Heart left ventricle (tissue), 16 donors: Measurements from ENCODE around the gene LAMA3. TPM values are rescaled to one million over a fixed set of nuclear protein-coding genes. Genes with fewer than 3 reads are reported as not detected.

Experiments used
- ATAC-seq, 4 donors: fragments of 200-7000 bp; cut with Tn5 transposase; one replicate each; pipeline ENCODE4 v1.9.1; 2020 to 2022; ENCODE audit warnings: moderate library complexity in 4 of 4, mild to moderate bottlenecking in 3 of 4, moderate number of reproducible peaks in 1 of 4
- DNase-seq, 5 donors: peaks; one replicate each; pipeline ENCODE4 v3.0.0-alpha.2; 2020
- H3K27ac ChIP-seq, 12 donors: fragments of 200-600 bp; sonication (generic) in 4 of 12; one replicate each; pipeline versions ENCODE4 v1.5.0 to v1.8.0; 2016 to 2022; ENCODE audit warnings: mild to moderate bottlenecking in 2 of 12
- H3K27me3 ChIP-seq, 9 donors: fragments of 200-600 bp; sonication (generic) in 2 of 9; one replicate each; pipeline versions ENCODE4 v1.5.1 to v1.8.0; 2016 to 2022; ENCODE audit warnings: mild to moderate bottlenecking in 3 of 9
- H3K36me3 ChIP-seq, 9 donors: fragments of 200-600 bp; sonication (generic) in 2 of 9; one replicate each; pipeline versions ENCODE4 v1.5.0 to v1.8.0; 2018 to 2022; ENCODE audit warnings: mild to moderate bottlenecking in 2 of 9
- H3K4me1 ChIP-seq, 12 donors: fragments of 200-600 bp; sonication (generic) in 4 of 12; one replicate each; pipeline versions ENCODE4 v1.5.0 to v1.8.0; 2016 to 2022; ENCODE audit warnings: mild to moderate bottlenecking in 3 of 12
- H3K4me3 ChIP-seq, 12 donors: fragments of 200-600 bp; sonication (generic) in 4 of 12; one replicate each; pipeline versions ENCODE4 v1.5.0 to v1.8.0; 2017 to 2022; ENCODE audit warnings: mild to moderate bottlenecking in 9 of 12, moderate library complexity in 4 of 12
- H3K9me3 ChIP-seq, 12 donors: fragments of 200-600 bp; sonication (generic) in 4 of 12; one replicate each; pipeline versions ENCODE4 v1.5.0 to v1.8.0; 2016 to 2022; ENCODE audit warnings: mild to moderate bottlenecking in 1 of 12
- POLR2A ChIP-seq, 2 donors: fragments of 450-650 bp; IDR thresholded peaks; one replicate each; pipeline ENCODE4 v1.6.1; 2017; ENCODE audit warnings: antibody characterized with exemption in 2 of 2, mild to moderate bottlenecking in 2 of 2, moderate library complexity in 2 of 2
- WGBS, 4 donors: extraction: QIAGEN DNeasy Blood & Tissue Kit in 2 of 4; methylation state at CpG; one replicate each; pipeline versions ENCODE4 v1.1.5 to v1.1.7; 2013 to 2018; 5-methylcytosine and 5-hydroxymethylcytosine counted together
- intact Hi-C, 10 donors: fragments of 100-400 bp; cut with DNase I; formaldehyde crosslinking; loops; one replicate each; pipeline versions ENCODE4 v1.11.1 to v1.14.2; 2022
- polyA plus RNA-seq, 2 donors: library from polyadenylated mRNA; stranded (reverse); fragments of 200-250 nt; gene quantifications; one replicate each; pipeline ENCODE4 v1.2.3, GENCODE V29; 2013
- total RNA-seq, 9 donors: library from RNA; depleted of rRNA in 2 of 9; stranded (reverse); fragments of >200 nt in 2 of 9; fragmentation: NEBNext Ultra II Directional in 3 of 9; extraction: Animal tissue kit (Norgen Biotek cat#: 25700) in 3 of 9; gene quantifications; one replicate each; pipeline versions ENCODE4 v1.1.0 to v1.2.4, GENCODE V29; 2016 to 2023
- TF ChIP-seq, protein P1 (sequence below), 12 donors: fragments of 200-600 bp; sonication (generic) in 4 of 12; IDR thresholded peaks; one replicate each; pipeline versions ENCODE4 v1.5.0 to v1.8.0; 2018 to 2022; ENCODE audit warnings: antibody characterized with exemption in 12 of 12, mild to moderate bottlenecking in 5 of 12
- donor health status: ischemic (EF 13 %, LVEDD 7.1; RV severe dilation, severe dysfunction).
- donor health status: healthy with polysubstance abuse.
- donor health status: DM: no; HTN: yes; CAD: no.
- donor health status: DM: no; HTN: no; CAD: no.
- donor health status: ischemic (EF 25% LVEDD 6.9; RV normal size, moderate dysfunction).
- donor health status: ischemic (EF 25% LVEDD 5.7; RV mildly dilated, moderate dysfunction).
- donor health status: healthy.
- donor health status: DM: yes; HTN: yes; CAD: no.
- donor health status: ischemic (EF 35%, LVEDD 5.7; RV mildly dilated, moderate dysfunction).
- donor health status: nonischemic (EF 11% LVEDD 7.7; RV severe dilation, severe dysfunction).
- donor health status: DM: yes; HTN: yes; CAD: no.
- donor health status: PGD.
- donor health status: ischemic (EF 29% LVEDD 5.4; RV normal size, mild dysfunction).
- donor health status: nonischemic (EF 23%, LVEDD 6.1; RV moderate dilation, normal function).

The LAMA3 gene
- total and polyA plus RNA-seq, 11 donors, result 1.2 to 6.6 (median 3.2) TPM

DNA sequence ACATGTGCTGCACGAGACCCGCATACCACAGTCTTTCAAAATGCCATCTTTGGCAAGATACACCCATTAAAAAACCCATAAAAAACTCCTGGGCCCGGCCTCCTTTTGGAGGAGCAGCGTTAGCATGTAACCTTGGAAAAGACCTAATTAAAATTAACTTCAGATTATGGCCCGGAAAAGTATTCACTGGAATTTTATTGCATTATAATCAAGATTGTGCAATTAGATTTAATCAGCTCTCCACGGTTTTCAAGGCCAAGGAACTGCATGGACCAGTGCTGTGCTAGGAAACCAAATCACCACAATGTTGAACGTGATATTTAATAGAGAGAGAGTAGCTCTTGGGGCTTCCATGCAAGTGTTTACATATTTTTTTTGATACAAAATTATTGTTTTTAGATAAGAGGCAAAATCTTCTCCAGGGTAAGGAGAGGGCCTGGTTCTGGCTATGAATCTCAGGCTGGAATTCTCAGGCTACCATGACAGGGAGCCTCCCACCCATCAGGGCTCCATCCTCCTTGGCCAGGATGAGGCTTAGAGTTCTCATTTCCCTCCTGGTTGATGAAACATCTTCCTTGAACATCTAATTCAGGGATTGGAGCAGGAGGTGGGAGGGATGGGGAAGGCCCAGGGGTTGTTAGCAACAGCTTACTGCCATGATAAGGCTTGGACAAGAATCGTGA lies 243.3 kb downstream of the LAMA3 start:
- H3K4me1 ChIP-seq, result no peaks in the 10 kb centered on the region
- H3K27ac ChIP-seq, result no peak overlapping the region
- peaks cover 0 to 46% (median 4%) of the 10 kb centered on the region in 9 donors for H3K36me3 ChIP-seq
- H3K4me3 ChIP-seq, result no peak overlapping the region
- DNase-seq, result no peak
- TF ChIP-seq, protein P1, sequence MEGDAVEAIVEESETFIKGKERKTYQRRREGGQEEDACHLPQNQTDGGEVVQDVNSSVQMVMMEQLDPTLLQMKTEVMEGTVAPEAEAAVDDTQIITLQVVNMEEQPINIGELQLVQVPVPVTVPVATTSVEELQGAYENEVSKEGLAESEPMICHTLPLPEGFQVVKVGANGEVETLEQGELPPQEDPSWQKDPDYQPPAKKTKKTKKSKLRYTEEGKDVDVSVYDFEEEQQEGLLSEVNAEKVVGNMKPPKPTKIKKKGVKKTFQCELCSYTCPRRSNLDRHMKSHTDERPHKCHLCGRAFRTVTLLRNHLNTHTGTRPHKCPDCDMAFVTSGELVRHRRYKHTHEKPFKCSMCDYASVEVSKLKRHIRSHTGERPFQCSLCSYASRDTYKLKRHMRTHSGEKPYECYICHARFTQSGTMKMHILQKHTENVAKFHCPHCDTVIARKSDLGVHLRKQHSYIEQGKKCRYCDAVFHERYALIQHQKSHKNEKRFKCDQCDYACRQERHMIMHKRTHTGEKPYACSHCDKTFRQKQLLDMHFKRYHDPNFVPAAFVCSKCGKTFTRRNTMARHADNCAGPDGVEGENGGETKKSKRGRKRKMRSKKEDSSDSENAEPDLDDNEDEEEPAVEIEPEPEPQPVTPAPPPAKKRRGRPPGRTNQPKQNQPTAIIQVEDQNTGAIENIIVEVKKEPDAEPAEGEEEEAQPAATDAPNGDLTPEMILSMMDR (IDR thresholded peaks at IDR 0.05), result no peak
- TF ChIP-seq POLR2A (IDR thresholded peaks at IDR 0.05), result no peak
- WGBS, 4 donors, result 89 to 95% (median 94%) methylated on average over 8 of the region's 8 CpGs
- no peaks in the 10 kb centered on the region for H3K27me3 ChIP-seq
- intact Hi-C loops, result no loop called here
- no peaks in the 10 kb centered on the region for H3K9me3 ChIP-seq
- no peak for ATAC-seq

DNA sequence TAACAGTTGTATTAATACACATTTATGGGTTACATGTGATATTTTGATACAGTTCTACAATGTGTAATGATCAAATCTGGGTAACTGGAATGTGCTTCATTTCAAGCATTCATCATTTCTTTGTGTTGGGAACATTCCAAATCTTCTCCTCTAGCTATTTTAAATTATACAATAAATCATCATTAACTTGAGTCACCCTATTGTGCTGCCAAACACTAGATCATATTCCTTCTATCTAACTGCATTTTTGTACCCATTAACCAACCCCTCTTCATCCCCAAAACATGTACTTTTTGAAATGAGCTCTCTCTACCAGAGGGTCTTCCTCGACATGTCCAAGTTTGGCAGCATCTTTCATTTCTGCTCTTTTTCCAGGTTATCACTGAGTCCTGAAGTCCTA lies 244.2 kb downstream of the LAMA3 start:
- ATAC-seq, result no peak
- peaks cover 0 to 37% (median 0%) of the 10 kb centered on the region in 9 donors for H3K36me3 ChIP-seq
- no peaks in the 10 kb centered on the region for H3K9me3 ChIP-seq
- TF ChIP-seq, protein P1 (IDR thresholded peaks at IDR 0.05), result no peak
- TF ChIP-seq POLR2A (IDR thresholded peaks at IDR 0.05), result no peak
- H3K4me1 ChIP-seq, result no peaks in the 10 kb centered on the region
- no peak for DNase-seq
- 90 to 97% (median 92%) methylated on average over 1 of the region's 1 CpG for WGBS, 4 donors
- no peak overlapping the region for H3K4me3 ChIP-seq
- no peaks in the 10 kb centered on the region for H3K27me3 ChIP-seq
- H3K27ac ChIP-seq, result no peak overlapping the region
- intact Hi-C loops, result no loop called here

GRCh38 chr18:23934252-23934651 lies 245.0 kb downstream of the LAMA3 start:
- Histone ChIP-seq H3K4me1 (peaks cover 0 to 5% (median 0%) of the 10 kb centered on the region in 12 donors), H3K27me3 (no peaks in the 10 kb centered on the region), H3K36me3 (peaks cover 0 to 29% (median 0%) of the 10 kb centered on the region in 9 donors), H3K9me3 (no peaks in the 10 kb centered on the region), H3K27ac (no peak overlapping the region), H3K4me3 (no peak overlapping the region)
- DNase-seq (no peak), ATAC-seq (no peak)
- intact Hi-C loops, result no loop called here
- TF ChIP-seq, protein P1 (IDR thresholded peaks at IDR 0.05), result no peak
- no peak for TF ChIP-seq POLR2A (IDR thresholded peaks at IDR 0.05)
- 89 to 95% (median 89%) methylated on average over 3 of the region's 3 CpGs for WGBS, 4 donors

DNA sequence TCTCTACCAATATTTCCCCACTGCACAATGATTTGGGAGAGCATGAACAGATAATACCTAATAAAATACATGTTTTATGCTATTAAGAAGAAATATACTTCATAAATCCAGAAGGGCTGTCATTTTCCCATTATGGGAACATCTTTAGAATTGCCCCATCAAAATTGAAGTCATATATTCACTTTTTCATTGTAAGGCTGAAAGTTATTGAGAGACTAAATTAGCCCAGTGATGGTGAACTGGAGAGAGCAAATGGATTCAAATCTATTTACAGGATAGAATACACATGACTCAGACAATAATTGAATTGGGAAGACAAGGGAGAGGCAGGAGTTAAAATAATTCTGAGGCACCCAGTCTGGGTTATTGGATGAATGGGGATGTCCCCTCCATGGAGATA lies 245.6 kb downstream of the LAMA3 start:
- ATAC-seq (no peak), DNase-seq (no peak)
- TF ChIP-seq POLR2A (IDR thresholded peaks at IDR 0.05), result no peak
- TF ChIP-seq, protein P1 (IDR thresholded peaks at IDR 0.05), result no peak
- no peak overlapping the region for H3K4me3 ChIP-seq
- no peaks in the 10 kb centered on the region for H3K27me3 ChIP-seq
- H3K4me1 ChIP-seq, result peaks cover 0 to 7% (median 0%) of the 10 kb centered on the region in 12 donors
- H3K9me3 ChIP-seq, result no peaks in the 10 kb centered on the region
- intact Hi-C loops, result no loop called here
- peaks cover 0 to 25% (median 0%) of the 10 kb centered on the region in 9 donors for H3K36me3 ChIP-seq
- no peak overlapping the region for H3K27ac ChIP-seq
